Bone marrow (tissue), 2 donors: ENCODE results near the gene GPHA2.

Experiments
- DNase-seq, 2 donors: peaks; one replicate each; lab custom pipeline; 2025; lab: John Stamatoyannopoulos, UW

GPHA2 gene

DNA sequence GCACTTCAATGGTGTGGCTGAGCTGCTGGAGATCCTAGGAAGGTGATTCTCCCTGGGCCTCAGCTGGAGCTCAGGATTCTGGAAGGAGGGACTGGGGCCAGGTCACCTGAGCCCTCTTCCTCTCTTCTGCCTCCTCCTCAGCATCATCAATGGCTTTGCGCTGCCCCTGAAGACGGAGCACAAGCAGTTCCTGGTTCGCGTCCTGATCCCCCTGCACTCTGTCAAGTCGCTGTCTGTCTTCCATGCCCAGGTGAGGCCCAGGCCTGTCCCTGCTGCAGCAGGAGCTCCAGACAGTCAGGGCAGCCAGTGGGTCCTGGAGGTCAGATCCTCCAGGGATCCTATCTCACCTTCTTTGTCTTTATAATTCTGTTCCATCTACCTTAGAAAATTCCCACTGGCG lies 5.4 kb downstream of the GPHA2 start:
- DNase-seq = no peak

GRCh38 chr11:64929625-64930024 lies 6.1 kb downstream of the GPHA2 start:
- DNase-seq = no peak

DNA sequence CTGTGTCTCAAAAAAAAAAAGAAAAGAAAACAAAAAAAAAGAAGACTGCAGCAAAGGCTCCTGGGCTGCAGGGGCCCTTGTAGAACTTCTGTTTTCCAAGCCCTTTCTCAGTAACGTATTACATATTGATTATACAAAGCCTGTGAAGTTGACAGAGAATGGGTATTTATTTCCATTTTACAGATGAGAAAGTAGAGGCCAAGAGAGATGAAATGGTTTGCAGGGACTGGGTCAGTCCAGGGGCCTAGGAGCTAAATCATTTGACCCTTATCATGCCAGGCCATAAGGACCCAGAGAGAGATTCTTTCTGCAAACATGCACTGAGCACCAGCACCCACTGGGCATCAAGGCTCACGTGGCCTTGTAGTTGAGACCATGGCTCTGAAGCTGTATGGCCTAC lies 6.7 kb downstream of the GPHA2 start:
- no peak for DNase-seq

- no peak for DNase-seq
These were observed 9.0 kb downstream of the GPHA2 start for GRCh38 chr11:64926689-64927088.

DNA sequence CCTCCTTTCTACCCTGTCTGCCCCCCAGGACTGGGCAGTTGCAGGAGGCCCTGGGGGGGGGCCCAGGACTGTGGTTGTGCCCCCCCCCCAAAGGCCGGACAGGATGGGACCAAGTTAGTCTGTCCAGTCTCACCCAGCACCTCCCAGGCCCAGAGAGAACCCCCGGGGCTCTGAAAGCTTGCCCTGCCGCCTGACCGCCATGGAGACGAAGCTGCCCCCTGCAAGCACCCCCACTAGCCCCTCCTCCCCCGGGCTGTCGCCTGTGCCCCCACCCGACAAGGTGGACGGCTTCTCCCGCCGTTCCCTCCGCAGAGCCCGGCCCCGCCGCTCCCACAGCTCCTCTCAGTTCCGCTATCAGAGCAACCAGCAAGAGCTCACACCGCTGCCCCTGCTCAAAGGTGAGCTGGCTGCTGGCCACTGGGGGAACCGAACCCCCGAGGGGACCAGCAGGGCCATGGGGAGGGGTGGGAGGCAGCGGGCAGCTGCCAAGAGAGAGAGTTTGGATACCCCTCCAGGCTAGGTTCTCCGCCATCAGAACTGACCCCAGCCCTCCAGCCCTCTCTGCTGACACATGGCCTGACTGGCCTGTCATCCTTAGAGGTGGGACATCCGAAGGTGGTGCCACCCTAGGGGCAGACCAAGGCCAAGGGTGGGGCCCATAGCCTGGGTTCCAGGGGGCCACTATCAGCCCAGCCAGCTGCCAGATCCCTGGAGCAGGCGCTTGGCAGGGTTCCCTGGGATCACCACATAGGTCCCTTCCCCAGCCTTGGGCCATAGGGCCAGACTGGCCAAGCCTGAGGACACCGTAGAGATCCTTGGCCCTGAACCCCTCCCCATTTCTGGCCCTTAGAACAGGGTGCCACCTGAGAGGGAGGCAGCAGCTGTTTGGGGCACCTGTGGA lies 9.9 kb downstream of the GPHA2 start:
- no peak for DNase-seq

DNA sequence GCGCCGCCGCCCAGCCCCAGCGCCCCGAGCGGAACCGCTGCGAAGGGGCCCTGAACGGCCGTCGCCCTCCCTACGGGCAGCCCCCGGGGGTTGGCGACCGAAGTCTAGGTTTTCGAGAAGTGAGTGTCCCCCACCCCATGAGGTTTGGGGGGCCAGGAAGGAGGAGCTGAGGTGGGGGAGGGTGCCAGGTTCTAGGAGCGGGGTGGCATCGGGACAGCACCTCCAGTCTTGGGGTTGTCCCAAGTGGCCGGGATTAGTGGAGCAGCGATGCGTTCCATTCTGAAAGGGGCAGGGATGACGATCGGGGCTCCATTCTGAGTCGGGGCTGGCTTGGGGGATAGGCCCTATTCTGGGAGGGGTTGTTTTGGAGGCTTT lies 10.8 kb downstream of the GPHA2 start:
- DNase-seq = no peak

GRCh38 chr11:64923944-64924909 lies 11.5 kb downstream of the GPHA2 start, which contains the start of gene PPP2R5B:
Gene PPP2R5B, plus strand, starts transcription at chr11:64924689. Its CDS starts 1,046 bp downstream, at chr11:64925735.
- peak; percentile 74 to 89 for DNase-seq

DNA sequence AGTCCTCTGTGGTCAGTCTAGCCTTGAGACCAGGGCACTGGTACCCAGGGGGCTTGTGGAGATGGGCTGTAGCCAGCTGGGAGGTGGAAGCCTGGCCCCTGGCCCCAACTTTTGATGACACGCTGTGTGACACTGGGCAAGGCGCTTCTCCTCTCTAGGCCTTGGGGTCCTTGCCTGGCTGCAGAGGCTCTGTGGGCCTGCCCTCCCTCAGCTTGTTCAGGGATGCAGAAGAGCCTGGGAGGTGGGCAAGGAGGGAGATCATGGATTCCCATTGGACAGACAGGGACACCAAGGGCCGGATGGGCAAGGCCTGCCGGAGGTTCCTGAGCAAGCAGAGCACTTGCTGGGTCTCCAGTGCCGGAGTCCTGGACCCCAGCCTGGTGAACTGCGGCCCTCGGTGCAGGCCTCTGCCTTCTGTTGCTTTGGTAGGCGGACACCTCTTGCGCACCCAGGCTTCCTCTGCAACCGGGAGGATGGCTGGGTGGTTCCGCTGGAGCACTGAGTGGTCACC lies 12.5 kb downstream of the GPHA2 start:
- no peak for DNase-seq

- no peak for DNase-seq
These were observed 14.3 kb downstream of the GPHA2 start for GRCh38 chr11:64921384-64921783.

- DNase-seq = no peak
These were observed 15.6 kb downstream of the GPHA2 start for GRCh38 chr11:64920124-64920523.

DNA sequence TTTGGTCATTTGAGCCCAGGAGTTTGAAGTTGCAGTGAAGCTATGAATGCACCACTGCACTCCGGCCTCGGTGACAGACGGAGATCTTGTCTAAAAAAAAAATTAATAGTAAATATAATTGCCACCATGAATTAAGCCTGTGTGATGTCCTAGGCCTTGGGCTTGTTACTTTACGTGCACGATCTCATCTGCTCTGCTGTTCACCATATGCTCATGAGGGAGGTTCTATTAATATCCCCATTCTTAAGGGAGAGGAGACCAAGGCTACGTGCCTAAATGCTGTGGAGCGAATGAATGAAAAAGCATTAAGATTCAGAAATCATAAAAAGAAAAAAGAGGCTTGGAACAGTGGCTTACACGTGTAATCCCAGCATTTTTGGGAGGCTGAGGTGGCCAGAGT lies 16.1 kb downstream of the GPHA2 start:
- no peak for DNase-seq

GRCh38 chr11:64918017-64918416 lies 17.7 kb downstream of the GPHA2 start:
- no peak for DNase-seq

DNA sequence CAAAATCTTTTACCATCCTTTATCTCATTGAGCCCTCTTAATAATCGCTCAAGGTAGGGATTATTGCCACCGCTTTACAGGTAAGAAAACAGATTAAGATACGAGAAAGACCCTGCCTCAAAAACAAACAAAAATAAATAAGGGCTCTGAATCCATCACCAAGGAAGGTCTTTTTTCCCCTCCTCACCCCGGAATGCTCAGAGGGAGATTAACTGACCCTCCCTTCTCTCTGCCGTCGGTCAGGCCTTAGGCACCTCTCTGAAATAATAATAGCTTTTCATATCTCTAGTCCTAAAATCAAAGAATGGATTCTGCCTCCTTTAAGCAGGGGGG lies 18.1 kb downstream of the GPHA2 start:
- no peak for DNase-seq

GRCh38 chr11:64916775-64917662 lies 18.7 kb downstream of the GPHA2 start, which contains the start of gene ATG2A:
Gene ATG2A, minus strand, starts transcription at chr11:64917209. Its CDS starts 74 bp downstream, at chr11:64917135.
- DNase-seq = peak; percentile 87 to 99

DNA sequence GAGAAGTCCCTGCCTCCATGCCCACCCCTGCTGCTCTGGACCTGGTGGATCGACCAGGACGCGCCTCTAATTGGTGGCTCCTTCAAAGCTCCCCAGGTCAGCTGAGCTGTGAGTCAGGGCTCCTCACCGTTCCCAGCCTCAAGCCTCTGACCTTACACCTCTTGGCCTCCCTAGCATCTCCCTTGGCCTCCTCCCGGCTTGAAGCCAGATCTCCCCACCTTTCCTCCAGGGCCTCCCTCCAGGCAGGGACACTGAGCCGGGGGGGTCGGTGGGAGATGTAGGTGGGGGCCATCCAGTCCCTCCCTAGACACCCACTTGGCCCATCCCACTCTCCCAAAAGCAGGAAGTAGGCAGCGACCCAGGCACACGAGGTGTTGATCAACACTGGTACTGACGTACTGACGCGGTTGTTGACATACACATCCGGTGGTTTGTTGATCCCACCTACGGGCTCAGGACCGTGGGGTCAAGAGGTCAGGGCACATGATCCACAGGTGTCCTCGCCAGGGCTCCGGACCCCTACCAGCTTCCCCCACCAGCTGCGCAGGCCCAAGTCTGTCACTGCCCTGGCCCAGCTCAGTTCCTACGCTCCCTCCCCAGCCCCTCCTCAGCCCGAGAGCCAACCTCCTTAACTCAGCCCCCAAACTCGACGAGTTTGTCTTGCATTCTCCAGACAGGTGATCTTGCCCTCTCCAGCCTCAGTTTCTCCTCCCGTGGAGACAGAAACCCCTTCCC lies 19.5 kb downstream of the GPHA2 start:
- DNase-seq = peak in 1 of 2 donors; percentile 26

DNA sequence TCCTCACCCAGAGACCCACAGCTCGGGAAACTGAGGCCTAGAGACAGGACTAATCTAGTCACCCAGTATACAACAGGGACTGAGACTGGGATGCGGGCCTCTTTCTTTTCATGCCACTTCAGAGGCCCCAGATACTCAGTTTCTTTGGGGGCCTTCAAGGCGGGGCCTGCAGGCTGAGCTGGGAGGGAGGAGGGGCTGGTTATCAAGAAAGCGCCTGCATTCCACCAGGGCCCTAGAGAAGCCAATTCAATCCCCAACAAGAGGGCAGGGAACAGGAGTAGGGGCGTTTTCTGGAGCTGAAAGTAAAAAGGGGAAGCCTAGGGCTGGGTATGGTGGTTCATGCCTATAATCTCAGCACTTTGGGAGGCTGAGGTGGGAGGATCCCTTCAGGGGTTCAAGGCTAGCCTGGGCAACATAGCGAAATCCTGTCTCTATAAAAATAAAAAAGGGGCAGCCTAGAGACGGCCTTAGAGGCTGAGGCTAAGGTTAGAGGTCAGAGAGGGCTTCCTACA lies 20.3 kb downstream of the GPHA2 start:
- DNase-seq = no peak

GRCh38 chr11:64914123-64914522 lies 21.6 kb downstream of the GPHA2 start:
- DNase-seq = no peak

- no peak for DNase-seq
These were observed 22.4 kb downstream of the GPHA2 start for GRCh38 chr11:64913171-64913727.

DNA sequence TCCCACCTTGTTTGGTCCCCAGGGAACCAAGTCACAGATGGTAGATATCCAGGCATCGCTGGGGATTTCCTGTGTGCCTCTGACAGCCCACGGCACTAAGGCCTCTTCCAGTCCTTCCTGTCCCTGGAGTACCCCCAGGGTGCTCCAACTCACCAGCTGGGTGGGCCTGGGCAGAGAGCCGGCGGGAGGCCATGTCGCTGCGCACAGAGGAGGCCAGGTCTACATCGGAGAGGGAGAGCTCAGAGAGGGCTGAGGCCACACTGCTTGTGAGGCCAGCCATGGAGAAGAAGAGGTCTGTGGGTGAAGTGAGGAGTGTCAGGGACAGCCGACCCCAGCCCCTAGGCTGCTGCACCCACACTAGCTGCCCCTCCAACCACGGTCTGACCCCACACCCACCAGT lies 24.0 kb downstream of the GPHA2 start:
- DNase-seq = no peak

DNA sequence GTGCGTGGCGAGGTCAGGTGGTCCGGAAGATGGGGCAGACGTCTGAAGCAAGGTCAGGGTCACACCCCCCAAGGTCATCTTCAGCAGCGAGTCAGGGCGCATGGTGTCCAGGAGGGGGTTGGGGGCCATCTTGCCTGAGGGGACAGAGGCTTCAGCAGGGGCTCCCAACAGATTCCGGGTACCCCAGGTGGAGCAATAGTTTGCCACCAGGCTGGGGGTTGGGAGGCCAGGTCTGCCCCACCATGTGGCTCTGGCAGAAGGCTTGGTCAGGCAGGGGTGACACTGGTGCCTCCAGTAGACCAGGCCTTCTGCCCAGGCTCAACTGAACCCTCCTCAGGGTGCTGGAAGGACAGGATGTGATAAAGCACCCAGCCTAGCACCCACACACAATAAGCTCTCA lies 24.6 kb downstream of the GPHA2 start:
- no peak for DNase-seq
